H1 (cell line): ENCODE results near the gene RAB21. TPM values are rescaled to one million over a fixed set of nuclear protein-coding genes. Genes with fewer than 3 reads are reported as not detected.

ENCODE experiments used
- CHD1 ChIP-seq: IDR thresholded peaks from 2 replicates; pipeline ENCODE4 v1.6.1; 2012; ENCODE audit warnings: low read depth, low read length, improper control_type of control experiment
- EGR1 ChIP-seq: IDR thresholded peaks from 2 replicates; pipeline ENCODE4 v1.6.1; 2011; ENCODE audit warnings: low read depth, low read length, borderline replicate concordance
- HDAC6 ChIP-seq: IDR thresholded peaks from one replicate; pipeline ENCODE4 v1.7.1; 2012; ENCODE audit warnings: low read depth, mild to moderate bottlenecking, inconsistent platforms, low read length, moderate library complexity
- RAD21 ChIP-seq, 2 experiments: IDR thresholded peaks in 1 of 2; conservative IDR thresholded peaks in 1 of 2; 2 replicates each; pipeline ENCODE4 v1.6.1; 2011; ENCODE audit warnings: low read depth in 2 of 2, low read length in 2 of 2, improper control_type of control experiment in 1 of 2, inconsistent platforms in 1 of 2, mild to moderate bottlenecking in 1 of 2, moderate library complexity in 1 of 2
- RBBP5 ChIP-seq: IDR thresholded peaks from 2 replicates; pipeline ENCODE4 v1.7.1; 2012; ENCODE audit warnings: low read depth, mild to moderate bottlenecking, inconsistent platforms, low read length, moderate library complexity, borderline replicate concordance
- RFX5 ChIP-seq: IDR thresholded peaks from 2 replicates; pipeline ENCODE4 v1.6.1; 2011; ENCODE audit warnings: low read depth, low read length, improper control_type of control experiment, borderline replicate concordance
- polyA plus RNA-seq, 7 experiments: library from polyadenylated mRNA; depleted of rRNA in 3 of 7; stranded (reverse) in 5 of 7; unstranded in 2 of 7; fragments of >200 nt in 5 of 7; fragments of 200-250 nt in 2 of 7; gene quantifications; 1 replicate in 5 of 7; 2 replicates in 1 of 7; 4 replicates in 1 of 7; pipeline versions ENCODE4 v1.2.1 to v1.2.3, GENCODE V29; 2011 to 2013; ENCODE audit warnings: missing spikeins in 2 of 7, mixed read lengths in 2 of 7
- total RNA-seq: library from RNA; stranded (reverse); fragmentation: NEBNext Ultra II Directional; extraction: Animal tissue kit (Norgen Biotek cat#: 25700); gene quantifications from 2 replicates; pipeline ENCODE4 v1.2.1, GENCODE V29; 2021
- TF ChIP-seq, protein P1 (sequence below): fragments of 300-600 bp; sonication (generic); IDR thresholded peaks from 2 replicates; pipeline ENCODE4 v1.7.1; 2012; ENCODE audit warnings: low read length, moderate library complexity, mild to moderate bottlenecking, inconsistent platforms; ENCODE audit not compliant: insufficient replicate concordance

The RAB21 gene
- total and polyA plus RNA-seq, 2 of the 8 experiments (the other 6 are each of a cell fraction or from before 2014, with no cell fraction given) = 1.2 to 47.2 TPM

DNA sequence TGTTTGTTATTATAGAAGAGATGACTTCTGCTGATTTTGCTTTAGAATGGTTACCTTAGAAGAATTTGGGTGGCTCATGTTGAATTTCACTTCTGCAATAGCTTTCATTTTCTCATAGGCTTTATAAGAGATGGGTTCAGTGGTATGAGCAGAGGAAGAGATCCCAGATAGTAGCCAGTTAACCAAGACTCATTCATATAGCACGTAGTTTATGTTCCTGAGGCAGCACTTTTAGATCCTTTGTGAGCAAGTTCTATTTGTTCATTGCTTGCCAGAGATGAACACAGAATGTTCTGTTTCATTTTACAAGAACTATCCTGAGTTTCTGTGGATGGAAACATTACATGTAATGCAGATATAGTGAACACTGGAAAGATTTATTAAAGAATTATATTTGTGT is 32.2 kb downstream of the RAB21 start (continued):
- TF ChIP-seq, protein P1, sequence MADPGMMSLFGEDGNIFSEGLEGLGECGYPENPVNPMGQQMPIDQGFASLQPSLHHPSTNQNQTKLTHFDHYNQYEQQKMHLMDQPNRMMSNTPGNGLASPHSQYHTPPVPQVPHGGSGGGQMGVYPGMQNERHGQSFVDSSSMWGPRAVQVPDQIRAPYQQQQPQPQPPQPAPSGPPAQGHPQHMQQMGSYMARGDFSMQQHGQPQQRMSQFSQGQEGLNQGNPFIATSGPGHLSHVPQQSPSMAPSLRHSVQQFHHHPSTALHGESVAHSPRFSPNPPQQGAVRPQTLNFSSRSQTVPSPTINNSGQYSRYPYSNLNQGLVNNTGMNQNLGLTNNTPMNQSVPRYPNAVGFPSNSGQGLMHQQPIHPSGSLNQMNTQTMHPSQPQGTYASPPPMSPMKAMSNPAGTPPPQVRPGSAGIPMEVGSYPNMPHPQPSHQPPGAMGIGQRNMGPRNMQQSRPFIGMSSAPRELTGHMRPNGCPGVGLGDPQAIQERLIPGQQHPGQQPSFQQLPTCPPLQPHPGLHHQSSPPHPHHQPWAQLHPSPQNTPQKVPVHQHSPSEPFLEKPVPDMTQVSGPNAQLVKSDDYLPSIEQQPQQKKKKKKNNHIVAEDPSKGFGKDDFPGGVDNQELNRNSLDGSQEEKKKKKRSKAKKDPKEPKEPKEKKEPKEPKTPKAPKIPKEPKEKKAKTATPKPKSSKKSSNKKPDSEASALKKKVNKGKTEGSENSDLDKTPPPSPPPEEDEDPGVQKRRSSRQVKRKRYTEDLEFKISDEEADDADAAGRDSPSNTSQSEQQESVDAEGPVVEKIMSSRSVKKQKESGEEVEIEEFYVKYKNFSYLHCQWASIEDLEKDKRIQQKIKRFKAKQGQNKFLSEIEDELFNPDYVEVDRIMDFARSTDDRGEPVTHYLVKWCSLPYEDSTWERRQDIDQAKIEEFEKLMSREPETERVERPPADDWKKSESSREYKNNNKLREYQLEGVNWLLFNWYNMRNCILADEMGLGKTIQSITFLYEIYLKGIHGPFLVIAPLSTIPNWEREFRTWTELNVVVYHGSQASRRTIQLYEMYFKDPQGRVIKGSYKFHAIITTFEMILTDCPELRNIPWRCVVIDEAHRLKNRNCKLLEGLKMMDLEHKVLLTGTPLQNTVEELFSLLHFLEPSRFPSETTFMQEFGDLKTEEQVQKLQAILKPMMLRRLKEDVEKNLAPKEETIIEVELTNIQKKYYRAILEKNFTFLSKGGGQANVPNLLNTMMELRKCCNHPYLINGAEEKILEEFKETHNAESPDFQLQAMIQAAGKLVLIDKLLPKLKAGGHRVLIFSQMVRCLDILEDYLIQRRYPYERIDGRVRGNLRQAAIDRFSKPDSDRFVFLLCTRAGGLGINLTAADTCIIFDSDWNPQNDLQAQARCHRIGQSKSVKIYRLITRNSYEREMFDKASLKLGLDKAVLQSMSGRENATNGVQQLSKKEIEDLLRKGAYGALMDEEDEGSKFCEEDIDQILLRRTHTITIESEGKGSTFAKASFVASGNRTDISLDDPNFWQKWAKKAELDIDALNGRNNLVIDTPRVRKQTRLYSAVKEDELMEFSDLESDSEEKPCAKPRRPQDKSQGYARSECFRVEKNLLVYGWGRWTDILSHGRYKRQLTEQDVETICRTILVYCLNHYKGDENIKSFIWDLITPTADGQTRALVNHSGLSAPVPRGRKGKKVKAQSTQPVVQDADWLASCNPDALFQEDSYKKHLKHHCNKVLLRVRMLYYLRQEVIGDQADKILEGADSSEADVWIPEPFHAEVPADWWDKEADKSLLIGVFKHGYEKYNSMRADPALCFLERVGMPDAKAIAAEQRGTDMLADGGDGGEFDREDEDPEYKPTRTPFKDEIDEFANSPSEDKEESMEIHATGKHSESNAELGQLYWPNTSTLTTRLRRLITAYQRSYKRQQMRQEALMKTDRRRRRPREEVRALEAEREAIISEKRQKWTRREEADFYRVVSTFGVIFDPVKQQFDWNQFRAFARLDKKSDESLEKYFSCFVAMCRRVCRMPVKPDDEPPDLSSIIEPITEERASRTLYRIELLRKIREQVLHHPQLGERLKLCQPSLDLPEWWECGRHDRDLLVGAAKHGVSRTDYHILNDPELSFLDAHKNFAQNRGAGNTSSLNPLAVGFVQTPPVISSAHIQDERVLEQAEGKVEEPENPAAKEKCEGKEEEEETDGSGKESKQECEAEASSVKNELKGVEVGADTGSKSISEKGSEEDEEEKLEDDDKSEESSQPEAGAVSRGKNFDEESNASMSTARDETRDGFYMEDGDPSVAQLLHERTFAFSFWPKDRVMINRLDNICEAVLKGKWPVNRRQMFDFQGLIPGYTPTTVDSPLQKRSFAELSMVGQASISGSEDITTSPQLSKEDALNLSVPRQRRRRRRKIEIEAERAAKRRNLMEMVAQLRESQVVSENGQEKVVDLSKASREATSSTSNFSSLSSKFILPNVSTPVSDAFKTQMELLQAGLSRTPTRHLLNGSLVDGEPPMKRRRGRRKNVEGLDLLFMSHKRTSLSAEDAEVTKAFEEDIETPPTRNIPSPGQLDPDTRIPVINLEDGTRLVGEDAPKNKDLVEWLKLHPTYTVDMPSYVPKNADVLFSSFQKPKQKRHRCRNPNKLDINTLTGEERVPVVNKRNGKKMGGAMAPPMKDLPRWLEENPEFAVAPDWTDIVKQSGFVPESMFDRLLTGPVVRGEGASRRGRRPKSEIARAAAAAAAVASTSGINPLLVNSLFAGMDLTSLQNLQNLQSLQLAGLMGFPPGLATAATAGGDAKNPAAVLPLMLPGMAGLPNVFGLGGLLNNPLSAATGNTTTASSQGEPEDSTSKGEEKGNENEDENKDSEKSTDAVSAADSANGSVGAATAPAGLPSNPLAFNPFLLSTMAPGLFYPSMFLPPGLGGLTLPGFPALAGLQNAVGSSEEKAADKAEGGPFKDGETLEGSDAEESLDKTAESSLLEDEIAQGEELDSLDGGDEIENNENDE = no peak
- TF ChIP-seq CHD1 (no peak), RFX5 (no peak), HDAC6 (no peak), RAD21 (IDR thresholded peaks at IDR 0.05 in 1 of 2, conservative IDR thresholded peaks at IDR 0.05 in 1 of 2; ENCODE audit: low read depth in 2 of 2, low read length in 2 of 2) (no peak), RBBP5 (no peak), EGR1 (no peak)
